Dermis microvascular lymphatic vessel endothelial cell (primary cell): Measurements from ENCODE around the gene SYTL2. TPM values are rescaled to one million over a fixed set of nuclear protein-coding genes. Genes with fewer than 3 reads are reported as not detected.
"Not testable (repeated sequence)": the region's sequence is repeated elsewhere in the genome, so short reads cannot be mapped to it uniquely, and the experiment has no call there.

Experiments
- DNase-seq, 2 donors: peaks; one replicate each; pipeline versions ENCODE4 v3.0.0 to v3.0.0-alpha.2; 2010; ENCODE audit warnings: low read depth in 2 of 2
- total RNA-seq: library from RNA; depleted of rRNA; stranded (reverse); fragments of >200 nt; gene quantifications from 2 replicates; pipeline ENCODE4 v1.2.1, GENCODE V29; 2014

The SYTL2 gene
- total RNA-seq, 1 donor from 2014 or later, result under 0.01 TPM

GRCh38 chr11:85791409-85791990, 19.4 kb downstream of the SYTL2 start:
- no peak for DNase-seq

DNA sequence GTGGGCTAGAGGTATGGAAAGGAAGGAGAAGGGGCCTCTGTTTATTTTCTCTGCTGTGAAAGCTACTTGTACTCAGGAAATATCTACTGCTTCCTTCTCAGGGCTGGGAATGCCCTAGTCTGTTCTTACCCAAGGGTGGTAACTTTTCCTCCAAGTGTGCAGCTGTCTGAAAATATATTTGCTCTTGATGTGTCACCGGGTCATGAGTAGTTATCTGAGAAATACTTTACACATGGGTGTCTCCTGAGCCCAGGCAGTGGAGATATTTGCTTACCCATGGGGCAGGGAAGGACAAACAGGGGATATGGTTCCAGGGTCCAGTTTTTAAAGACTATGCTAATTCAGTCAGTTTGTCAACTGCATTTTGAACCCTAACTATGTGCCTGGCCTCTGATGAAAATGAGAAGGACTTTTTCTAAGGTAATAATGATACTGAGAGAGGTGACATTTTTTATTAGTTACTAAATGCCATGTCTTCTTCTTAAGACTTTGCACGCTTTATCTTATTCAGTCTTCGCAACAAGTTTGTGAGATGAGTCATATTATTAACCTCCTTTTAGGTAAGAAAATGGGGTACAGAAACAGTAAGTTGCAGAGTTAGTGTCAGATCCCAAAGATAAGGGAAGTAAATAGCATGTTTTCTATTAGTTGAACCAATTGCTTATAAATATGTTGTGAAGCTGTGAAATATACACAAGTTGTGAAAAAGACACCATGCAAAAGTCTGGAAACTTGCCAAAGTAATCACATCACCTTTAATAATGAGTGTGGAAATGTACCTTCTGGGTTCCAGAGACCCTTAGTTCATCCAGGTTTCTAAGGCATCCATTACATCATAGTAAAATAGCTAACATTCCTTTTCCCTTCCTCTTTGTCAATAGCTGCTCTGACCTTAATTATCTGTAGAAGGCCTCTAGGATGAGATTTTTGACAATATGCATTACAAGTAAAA, 22.9 kb downstream of the SYTL2 start:
- peak in 1 of 2 donors; percentile 37 for DNase-seq

GRCh38 chr11:85787168-85787567, 23.8 kb downstream of the SYTL2 start:
- no peak for DNase-seq

GRCh38 chr11:85784480-85785265, 26.3 kb downstream of the SYTL2 start:
- DNase-seq, result no peak

DNA sequence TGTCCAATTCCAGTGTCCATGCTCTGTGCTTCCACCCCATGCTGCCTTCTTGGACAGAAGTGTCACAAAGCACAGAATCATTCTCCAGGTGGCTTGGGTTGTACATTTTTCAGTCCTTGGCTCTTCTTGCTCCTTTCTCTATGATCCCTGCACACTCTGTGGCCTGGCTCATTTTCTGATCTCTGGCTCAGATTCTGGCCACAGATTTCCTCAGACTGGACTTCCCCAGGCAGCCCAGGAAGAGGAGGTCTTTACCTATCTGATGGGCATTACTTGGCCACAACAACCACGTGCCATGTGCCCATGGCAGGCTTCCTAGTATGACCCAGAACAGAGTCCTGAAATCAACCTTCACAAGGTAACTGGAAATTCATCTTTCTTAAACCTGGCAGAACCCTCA, 27.2 kb downstream of the SYTL2 start:
- no peak for DNase-seq

GRCh38 chr11:85780780-85781517, 30.0 kb downstream of the SYTL2 start:
- not testable (repeated sequence) for DNase-seq

DNA sequence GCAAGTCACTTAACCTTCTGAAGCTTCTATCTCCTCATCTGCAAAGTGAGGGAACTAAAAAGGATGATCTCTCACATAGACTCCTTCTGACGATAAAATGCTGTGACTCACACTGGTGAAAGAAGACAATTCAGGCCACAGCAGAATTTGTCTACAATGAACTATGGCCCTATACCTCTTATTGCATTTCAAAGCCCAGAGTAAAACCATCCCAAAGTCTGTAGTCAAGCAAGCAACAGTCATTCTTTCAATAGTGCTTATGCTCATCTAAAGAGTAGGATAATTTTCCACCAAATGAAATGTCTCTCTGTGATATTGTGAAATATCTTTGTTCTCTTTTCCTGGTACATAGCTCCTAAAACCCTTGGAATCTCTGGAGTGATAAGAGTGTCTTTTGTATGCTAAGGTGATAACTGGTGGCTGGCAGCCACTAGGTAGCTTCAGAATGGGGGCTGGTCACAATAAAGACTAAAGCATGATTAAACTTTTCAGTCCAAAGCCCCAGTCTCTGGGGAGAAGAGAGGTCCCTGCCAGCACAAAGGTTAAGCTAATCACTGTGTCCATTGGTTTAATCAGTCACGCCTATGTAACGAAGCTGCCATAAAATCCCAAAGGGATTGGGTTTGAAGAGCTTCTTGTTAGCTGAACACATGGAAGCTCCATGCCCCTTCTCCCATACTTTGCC, 30.8 kb downstream of the SYTL2 start:
- no peak for DNase-seq

GRCh38 chr11:85777603-85777972, 33.4 kb downstream of the SYTL2 start:
- DNase-seq, result not testable (repeated sequence)

- no peak for DNase-seq
Observed at GRCh38 chr11:85776951-85777602, 33.9 kb downstream of the SYTL2 start.

DNA sequence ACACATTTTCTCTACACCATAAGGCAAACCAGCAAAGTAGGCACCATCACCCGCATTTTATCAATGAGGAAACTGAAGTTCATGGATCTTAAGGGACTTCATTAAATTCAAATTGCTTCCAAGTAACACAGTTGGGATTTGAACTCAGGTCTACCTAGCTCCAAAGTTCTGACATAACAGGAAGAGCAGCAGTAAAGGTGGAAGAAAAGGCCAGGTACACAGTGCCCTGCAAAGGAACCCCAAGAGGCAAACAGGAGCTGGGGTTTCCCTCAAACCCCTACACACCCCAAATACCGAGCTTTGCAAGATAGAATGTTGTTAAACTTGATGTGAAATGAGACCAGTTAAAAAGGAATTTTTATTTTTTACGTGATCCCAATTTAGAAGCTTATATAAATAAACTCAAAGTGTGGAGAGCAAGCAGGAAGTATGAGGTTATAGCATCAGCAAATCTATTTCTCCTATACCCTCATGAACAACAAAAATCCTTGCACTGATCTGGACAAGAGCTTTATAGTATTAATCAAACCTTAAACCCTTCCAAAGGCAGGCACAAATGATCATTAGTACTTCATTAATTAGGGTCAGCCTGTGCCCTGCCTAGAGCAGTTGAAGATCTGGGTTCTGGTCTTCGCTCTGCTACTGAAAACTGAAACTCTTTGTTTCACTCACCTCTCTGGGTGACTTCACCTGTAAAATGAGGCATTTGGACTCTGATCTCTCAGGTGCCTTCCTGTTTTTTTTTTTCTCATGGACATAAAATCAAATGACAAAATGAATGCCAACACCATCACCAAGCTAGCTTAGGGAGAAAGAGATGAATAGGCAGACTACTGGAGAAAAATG, 36.5 kb downstream of the SYTL2 start:
- no peak for DNase-seq

GRCh38 chr11:85772695-85773094, 38.2 kb downstream of the SYTL2 start:
- no peak for DNase-seq

DNA sequence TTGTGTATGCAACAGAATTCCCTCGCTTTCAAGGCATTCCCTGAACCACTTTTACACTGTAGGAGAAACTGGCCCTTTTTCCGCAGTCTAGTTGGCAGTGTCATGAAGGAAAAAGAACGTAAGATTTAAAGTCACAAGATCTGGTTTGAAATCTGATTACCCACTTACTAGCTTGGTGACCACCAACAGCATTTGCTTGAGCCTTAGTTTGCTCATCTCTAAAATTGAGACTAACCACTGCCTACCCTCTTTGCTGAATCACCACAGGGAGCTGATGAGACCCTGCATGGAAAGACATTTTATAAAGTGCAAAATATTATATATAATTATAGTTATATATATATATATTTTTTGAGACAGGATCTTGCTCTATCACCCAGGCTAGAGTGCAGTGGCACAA, 39.4 kb downstream of the SYTL2 start:
- DNase-seq, result no peak

- no peak for DNase-seq
Observed at GRCh38 chr11:85769771-85770170, 41.2 kb downstream of the SYTL2 start.

DNA sequence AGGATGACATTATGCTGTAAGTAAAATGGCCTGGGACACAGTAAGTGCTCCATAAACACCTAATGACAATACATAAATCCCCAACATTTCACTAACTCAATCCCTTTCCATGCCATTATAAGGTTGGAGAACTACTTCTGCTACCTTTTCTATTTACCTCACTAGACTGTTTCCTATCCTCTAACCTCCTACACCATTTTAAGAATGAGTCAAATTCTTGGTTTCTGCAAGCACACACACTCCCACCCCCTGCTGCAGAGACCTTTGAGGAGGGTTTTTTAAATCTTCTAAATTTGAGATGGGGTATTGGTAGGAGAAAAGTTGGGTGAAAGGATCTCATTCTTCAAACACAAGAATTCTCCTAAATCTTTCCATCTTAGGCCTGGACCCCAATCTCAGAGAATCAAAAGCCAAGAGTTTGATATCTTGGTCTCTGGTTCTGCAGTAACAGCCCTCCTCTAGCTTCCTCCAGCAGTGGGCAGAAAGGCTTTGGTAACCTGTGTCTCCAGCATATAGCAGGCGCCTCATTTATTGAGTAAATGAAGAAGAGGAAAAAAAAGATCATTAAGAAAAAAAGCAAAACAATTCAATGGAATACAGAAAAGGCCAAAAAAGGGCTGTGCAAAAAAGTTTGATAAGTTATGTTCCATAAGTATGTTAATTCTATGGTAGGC, 42.3 kb downstream of the SYTL2 start:
- no peak for DNase-seq

- DNase-seq, result no peak
Observed at GRCh38 chr11:85767246-85767945, 43.5 kb downstream of the SYTL2 start.

DNA sequence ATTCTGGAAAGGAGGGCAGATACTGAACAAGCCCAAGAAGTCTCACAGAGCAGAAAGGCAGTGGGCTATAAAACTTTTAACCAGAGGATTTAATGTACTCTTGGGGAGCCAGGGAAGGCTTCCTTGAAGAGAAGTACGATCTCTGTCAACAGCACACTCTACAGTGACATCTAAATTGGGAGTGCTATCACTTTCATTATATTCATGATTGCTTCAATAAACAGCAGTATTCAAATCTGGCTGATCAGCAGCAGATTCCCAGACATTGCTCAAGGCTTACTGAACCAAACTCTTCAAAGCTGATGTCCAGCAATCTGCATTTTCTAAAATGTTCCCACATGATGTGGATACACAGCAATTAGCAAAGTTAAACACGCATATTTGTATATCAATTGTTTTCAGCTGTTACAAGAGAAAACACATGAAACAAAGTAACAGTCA, 44.2 kb downstream of the SYTL2 start:
- no peak for DNase-seq

DNA sequence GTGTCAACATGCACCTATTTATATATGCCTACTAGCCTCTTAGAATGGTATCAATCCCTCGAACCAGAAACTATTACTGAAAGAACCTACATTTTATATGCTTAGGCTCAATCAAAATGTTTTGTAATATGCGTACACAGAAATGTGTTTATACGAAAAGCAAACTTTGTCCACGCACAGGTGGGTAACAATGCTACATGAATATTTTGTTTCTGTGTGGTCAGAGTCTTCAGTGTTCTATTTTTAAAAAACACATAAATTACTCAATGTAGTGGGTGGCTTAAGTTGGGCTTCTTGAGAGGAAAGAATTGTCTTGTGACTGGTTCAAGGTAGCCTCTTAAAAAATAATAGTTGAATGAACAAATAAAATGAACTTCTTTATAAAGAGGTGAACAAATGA, 46.1 kb downstream of the SYTL2 start:
- no peak for DNase-seq

- no peak for DNase-seq
Observed at GRCh38 chr11:85762226-85762625, 48.7 kb downstream of the SYTL2 start.
